B cell (primary cell): ENCODE data around the gene TBC1D22A. TPM values are rescaled to one million over a fixed set of nuclear protein-coding genes. Genes with fewer than 3 reads are reported as not detected.

Experiments used
- ATAC-seq: fragments of 200-7000 bp; cut with Tn5 transposase; one replicate; pipeline ENCODE4 v1.10.0; 2021; ENCODE audit warnings: low read depth, mild to moderate bottlenecking, moderate number of reproducible peaks, moderate library complexity
- CTCF ChIA-PET: fragments of 350-600 bp; sonication (Branson Sonifier 250); formaldehyde crosslinking; loops from one replicate; lab custom pipeline; 2021; ENCODE audit warnings: antibody characterized with exemption, inconsistent platforms; lab: Charles Lee
- POLR2A ChIA-PET: fragments of 350-600 bp; sonication (Branson Sonifier 250); formaldehyde crosslinking; loops from one replicate; lab custom pipeline; 2021; ENCODE audit warnings: antibody characterized with exemption; lab: Charles Lee
- DNase-seq: peaks from one replicate; pipeline ENCODE4 v3.0.0; 2013
- H2AFZ ChIP-seq: 2 replicates; pipeline ENCODE4 v1.6.1; 2012; ENCODE audit warnings: mild to moderate bottlenecking, low read depth, low read length; ENCODE audit not compliant: insufficient read depth, poor library complexity, severe bottlenecking
- H3K27ac ChIP-seq, 2 donors: 1 replicate in 1 of 2; 2 replicates in 1 of 2; pipeline ENCODE4 v1.5.1; 2012 to 2013; ENCODE audit warnings: low read length in 2 of 2, mild to moderate bottlenecking in 2 of 2, moderate library complexity in 1 of 2
- H3K27me3 ChIP-seq, 4 experiments: fragments of 200-600 bp in 1 of 4; sonication (generic) in 1 of 4; replicated peaks in 1 of 4; 1 replicate in 2 of 4; 2 replicates in 2 of 4; pipeline versions ENCODE4 v1.6.1 to v1.7.0; 2013 to 2016; ENCODE audit warnings: low read length in 3 of 4, mild to moderate bottlenecking in 2 of 4, mixed read lengths in 1 of 4, moderate library complexity in 1 of 4; ENCODE audit not compliant: insufficient read depth in 4 of 4, control insufficient read depth in 3 of 4; ENCODE audit errors: control extremely low read depth in 1 of 4
- H3K36me3 ChIP-seq, 2 experiments: replicated peaks in 1 of 2; 1 replicate in 1 of 2; 2 replicates in 1 of 2; pipeline versions ENCODE4 v1.6.1 to v1.7.1; 2013; ENCODE audit warnings: low read length in 1 of 2; ENCODE audit not compliant: insufficient read depth in 2 of 2, control insufficient read depth in 1 of 2; ENCODE audit errors: control extremely low read depth in 1 of 2, extremely low read depth in 1 of 2
- H3K4me1 ChIP-seq, 2 donors: fragments of 200-600 bp in 1 of 2; sonication (generic) in 1 of 2; 1 replicate in 1 of 2; 2 replicates in 1 of 2; pipeline versions ENCODE4 v1.5.1 to v1.6.1; 2013 to 2017; ENCODE audit warnings: low read length in 2 of 2; ENCODE audit not compliant: control insufficient read depth in 2 of 2, insufficient read depth in 2 of 2
- H3K4me2 ChIP-seq: replicated peaks from 2 replicates; pipeline ENCODE3; 2012; ENCODE audit warnings: mild to moderate bottlenecking, low read depth, low read length; ENCODE audit not compliant: poor library complexity, severe bottlenecking
- H3K4me3 ChIP-seq, 5 experiments: fragments of 200-600 bp in 1 of 5; sonication (generic) in 1 of 5; 1 replicate in 3 of 5; 2 replicates in 2 of 5; pipeline versions ENCODE4 v1.5.1 to v1.7.0; 2011 to 2016; ENCODE audit warnings: low read length in 4 of 5, mild to moderate bottlenecking in 4 of 5, low read depth in 2 of 5, control low read depth in 1 of 5, moderate library complexity in 1 of 5; ENCODE audit not compliant: insufficient read depth in 1 of 5; ENCODE audit errors: control extremely low read depth in 1 of 5, extremely low read depth in 1 of 5
- H3K79me2 ChIP-seq: fragments of 200-600 bp; sonication (generic); one replicate; pipeline ENCODE4 v1.6.0; 2016; ENCODE audit warnings: low read length; ENCODE audit not compliant: control insufficient read depth, insufficient read depth
- H3K9ac ChIP-seq: fragments of 200-600 bp; sonication (generic); 2 replicates; pipeline ENCODE4 v1.6.1; 2017; ENCODE audit warnings: mild to moderate bottlenecking, low read length, moderate library complexity
- H3K9me3 ChIP-seq, 3 donors: one replicate each; pipeline versions ENCODE4 v1.6.1 to v1.7.1; 2013; ENCODE audit warnings: low read length in 2 of 3; ENCODE audit not compliant: control insufficient read depth in 2 of 3, insufficient read depth in 1 of 3; ENCODE audit errors: control extremely low read depth in 1 of 3
- H4K20me1 ChIP-seq: 2 replicates; pipeline ENCODE4 v1.6.0; 2012; ENCODE audit warnings: mild to moderate bottlenecking, low read length; ENCODE audit not compliant: insufficient read depth, control insufficient read depth, poor library complexity, severe bottlenecking
- H3K27ac Mint-ChIP-seq: one replicate; pipeline ENCODE4 v1.8.0; 2021; ENCODE audit warnings: mixed read lengths
- H3K27me3 Mint-ChIP-seq: one replicate; pipeline ENCODE4 v1.8.0; 2021; ENCODE audit warnings: mixed read lengths
- H3K4me1 Mint-ChIP-seq: one replicate; pipeline ENCODE4 v1.8.0; 2021; ENCODE audit warnings: mixed read lengths
- H3K4me3 Mint-ChIP-seq: one replicate; pipeline ENCODE4 v1.8.0; 2021; ENCODE audit warnings: mixed read lengths
- H3K9me3 Mint-ChIP-seq: one replicate; pipeline ENCODE4 v1.8.0; 2022; ENCODE audit warnings: mixed read lengths; ENCODE audit not compliant: insufficient read depth
- EZH2 ChIP-seq: IDR thresholded peaks from 2 replicates; pipeline ENCODE4 v1.6.1; 2012; ENCODE audit warnings: borderline replicate concordance, low read depth, mild to moderate bottlenecking, moderate library complexity, low read length; ENCODE audit not compliant: insufficient read depth, poor library complexity, severe bottlenecking
- WGBS: methylation state at CpG from one replicate; pipeline ENCODE4 v1.1.5; 2013; ENCODE audit warnings: missing lambda C conversion rate; ENCODE audit not compliant: insufficient coverage; 5-methylcytosine and 5-hydroxymethylcytosine counted together
- intact Hi-C: fragments of 100-400 bp; cut with micrococcal nuclease; formaldehyde crosslinking; loops from one replicate; pipeline ENCODE4 v1.10.0; 2022
- polyA plus RNA-seq: library from polyadenylated mRNA; depleted of rRNA; stranded (reverse); fragments of >200 nt; gene quantifications from 2 replicates; pipeline ENCODE4 v1.2.3, GENCODE V29; 2012
- total RNA-seq, 2 donors: library from RNA; stranded (reverse); fragments of 120-200 nt in 1 of 2; gene quantifications; 1 replicate in 1 of 2; 2 replicates in 1 of 2; pipeline versions ENCODE4 v1.2.3 to v1.2.4, GENCODE V29; 2013 to 2022
- TF ChIP-seq, protein P1 (sequence below): fragments of 200-600 bp; IDR thresholded peaks from one replicate; pipeline ENCODE4 v1.8.0; 2022; ENCODE audit warnings: antibody characterized with exemption, mild to moderate bottlenecking

TBC1D22A gene
- total and polyA plus RNA-seq, 2 donors (not counting 1 experiment from before 2014, with no cell fraction given), result 73.8 to 128 TPM

DNA sequence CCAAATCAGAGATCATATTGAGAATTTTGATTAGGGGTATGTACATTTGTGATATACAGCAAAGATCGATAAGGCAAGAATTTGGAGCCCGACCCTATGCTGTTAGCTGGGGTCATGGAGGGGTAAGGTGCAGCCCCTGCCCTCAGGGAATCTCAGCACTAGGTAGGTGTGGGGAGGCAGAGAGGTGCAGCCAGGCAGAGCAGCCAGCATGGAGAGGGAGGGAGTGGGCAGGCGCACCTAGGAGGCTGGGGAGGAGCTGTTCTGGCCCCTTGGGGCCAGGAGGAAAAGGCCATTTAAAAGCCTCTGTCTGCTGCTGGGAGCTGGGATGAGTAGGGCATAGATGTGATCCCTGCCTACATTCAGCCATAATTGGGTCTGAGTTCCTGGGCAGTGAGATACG lies 293.0 kb downstream of the TBC1D22A start:
- Histone ChIP-seq H4K20me1 (peaks cover 98% of the 10 kb centered on the region), H2AFZ (no peak overlapping the region), H3K4me1 (peaks cover 0 to 9% of the 10 kb centered on the region in 2 donors), H3K79me2 (peaks cover 65% of the 10 kb centered on the region), H3K27ac (no peak overlapping the region), H3K36me3 (peaks cover 0 to 50% of the 10 kb centered on the region in 2 experiments), H3K4me2 (no peak overlapping the region), H3K27me3 (no peaks in the 10 kb centered on the region), H3K9ac (no peak overlapping the region), H3K4me3 (no peak overlapping the region), H3K9me3 (no peaks in the 10 kb centered on the region)
- H3K27me3 Mint-ChIP-seq, result no peaks in the 10 kb centered on the region
- WGBS, result 93% methylated on average over 4 of the region's 4 CpGs
- no peak overlapping the region for H3K4me3 Mint-ChIP-seq
- POLR2A ChIA-PET, result no interaction called here
- TF ChIP-seq EZH2, result no peak
- TF ChIP-seq, protein P1, sequence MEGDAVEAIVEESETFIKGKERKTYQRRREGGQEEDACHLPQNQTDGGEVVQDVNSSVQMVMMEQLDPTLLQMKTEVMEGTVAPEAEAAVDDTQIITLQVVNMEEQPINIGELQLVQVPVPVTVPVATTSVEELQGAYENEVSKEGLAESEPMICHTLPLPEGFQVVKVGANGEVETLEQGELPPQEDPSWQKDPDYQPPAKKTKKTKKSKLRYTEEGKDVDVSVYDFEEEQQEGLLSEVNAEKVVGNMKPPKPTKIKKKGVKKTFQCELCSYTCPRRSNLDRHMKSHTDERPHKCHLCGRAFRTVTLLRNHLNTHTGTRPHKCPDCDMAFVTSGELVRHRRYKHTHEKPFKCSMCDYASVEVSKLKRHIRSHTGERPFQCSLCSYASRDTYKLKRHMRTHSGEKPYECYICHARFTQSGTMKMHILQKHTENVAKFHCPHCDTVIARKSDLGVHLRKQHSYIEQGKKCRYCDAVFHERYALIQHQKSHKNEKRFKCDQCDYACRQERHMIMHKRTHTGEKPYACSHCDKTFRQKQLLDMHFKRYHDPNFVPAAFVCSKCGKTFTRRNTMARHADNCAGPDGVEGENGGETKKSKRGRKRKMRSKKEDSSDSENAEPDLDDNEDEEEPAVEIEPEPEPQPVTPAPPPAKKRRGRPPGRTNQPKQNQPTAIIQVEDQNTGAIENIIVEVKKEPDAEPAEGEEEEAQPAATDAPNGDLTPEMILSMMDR, result no peak
- ATAC-seq (no peak), DNase-seq (no peak)
- intact Hi-C loops, result no loop called here
- no peak overlapping the region for H3K27ac Mint-ChIP-seq
- peaks cover 33% of the 10 kb centered on the region for H3K4me1 Mint-ChIP-seq
- CTCF ChIA-PET, result no interaction called here
- H3K9me3 Mint-ChIP-seq, result no peaks in the 10 kb centered on the region

DNA sequence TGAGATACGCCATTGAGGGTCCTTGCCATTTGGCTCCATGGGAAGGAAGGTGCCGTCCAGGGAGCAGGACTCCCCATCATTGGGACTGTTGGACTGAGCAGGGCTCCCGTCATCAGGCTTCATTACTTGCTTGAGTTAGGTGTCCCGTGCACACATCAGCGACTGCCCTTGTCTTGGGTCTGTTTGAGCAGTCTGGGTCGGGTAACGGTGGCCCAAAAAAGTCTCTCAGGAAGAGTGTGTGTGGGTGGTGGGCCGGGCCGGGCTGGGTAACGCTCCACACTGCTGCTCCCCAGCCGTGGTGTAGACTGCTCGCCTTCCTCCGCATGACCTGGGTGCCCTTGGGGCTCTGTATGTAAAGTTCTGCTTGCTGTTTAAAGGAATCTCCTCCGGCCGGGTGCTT lies 293.5 kb downstream of the TBC1D22A start:
- Histone ChIP-seq H3K4me1 (peaks cover 0 to 9% of the 10 kb centered on the region in 2 donors), H2AFZ (no peak overlapping the region), H4K20me1 (peaks cover 93% of the 10 kb centered on the region), H3K36me3 (peaks cover 0 to 51% of the 10 kb centered on the region in 2 experiments), H3K9ac (no peak overlapping the region), H3K4me2 (no peak overlapping the region), H3K9me3 (no peaks in the 10 kb centered on the region), H3K27me3 (no peaks in the 10 kb centered on the region), H3K4me3 (no peak overlapping the region), H3K79me2 (peaks cover 60% of the 10 kb centered on the region), H3K27ac (no peak overlapping the region)
- POLR2A ChIA-PET, result no interaction called here
- Mint-ChIP-seq H3K4me3 (no peak overlapping the region), H3K9me3 (no peaks in the 10 kb centered on the region), H3K27me3 (no peaks in the 10 kb centered on the region), H3K27ac (no peak overlapping the region), H3K4me1 (peaks cover 32% of the 10 kb centered on the region)
- TF ChIP-seq EZH2, result no peak
- TF ChIP-seq, protein P1, result no peak
- ATAC-seq, result no peak
- no peak for DNase-seq
- CTCF ChIA-PET, result no interaction called here
- intact Hi-C loops, result no loop called here
- WGBS, result 84% methylated on average over 15 of the region's 15 CpGs
